NB4 (cell line): ENCODE measurements around the gene RIMS1.

Source experiments
- CTCF ChIP-seq: IDR thresholded peaks from one replicate; pipeline ENCODE4 v1.5.1; 2012; ENCODE audit warnings: low read depth, low read length
- MAX ChIP-seq: IDR thresholded peaks from 2 replicates; pipeline ENCODE4 v1.6.1; 2011; ENCODE audit warnings: low read depth, low read length

- TF ChIP-seq CTCF (no peak), MAX (no peak)
These were observed 191.7 kb downstream of the RIMS1 start for GRCh38 chr6:72078096-72078495.
